Right lobe of liver (tissue), 6 donors: ENCODE data around the gene TUBA1C. TPM values are rescaled to one million over a fixed set of nuclear protein-coding genes. Genes with fewer than 3 reads are reported as not detected.
A peak's percentile ranks its signal among the peaks of the same experiment; 100 is the strongest.

Source experiments
- ATAC-seq, 4 donors: fragments of 200-7000 bp; cut with Tn5 transposase; one replicate each; pipeline ENCODE4 v1.9.1; 2020; ENCODE audit warnings: mild to moderate bottlenecking in 4 of 4, moderate library complexity in 4 of 4
- DNase-seq, 3 donors: peaks; one replicate each; pipeline ENCODE4 v3.0.0-alpha.2; 2020
- H3K27ac ChIP-seq, 3 donors: fragments of 200-600 bp; one replicate each; pipeline ENCODE4 v1.8.0; 2022
- H3K27me3 ChIP-seq, 2 donors: fragments of 200-600 bp; one replicate each; pipeline ENCODE4 v1.8.0; 2022
- H3K36me3 ChIP-seq, 4 donors: fragments of 200-600 bp; sonication (generic) in 1 of 4; one replicate each; pipeline versions ENCODE4 v1.5.1 to v1.8.0; 2017 to 2022; ENCODE audit warnings: control low read depth in 1 of 4
- H3K4me1 ChIP-seq, 4 donors: fragments of 200-600 bp; sonication (generic) in 1 of 4; one replicate each; pipeline versions ENCODE4 v1.5.1 to v1.8.0; 2017 to 2022; ENCODE audit warnings: control low read depth in 1 of 4
- H3K4me3 ChIP-seq, 3 donors: fragments of 200-600 bp; one replicate each; pipeline ENCODE4 v1.8.0; 2022
- H3K9me3 ChIP-seq, 4 donors: fragments of 200-600 bp; sonication (generic) in 1 of 4; one replicate each; pipeline versions ENCODE4 v1.5.1 to v1.8.0; 2017 to 2022; ENCODE audit warnings: control low read depth in 1 of 4
- POLR2A ChIP-seq: fragments of 450-650 bp; IDR thresholded peaks from one replicate; pipeline ENCODE4 v1.6.1; 2017; ENCODE audit warnings: antibody characterized with exemption, mild to moderate bottlenecking
- WGBS: methylation state at CpG from one replicate; pipeline ENCODE4 v1.1.6; 2018; ENCODE audit warnings: low coverage, low lambda C conversion rate; ENCODE audit not compliant: insufficient coverage; ENCODE audit errors: missing lambda C conversion rate; 5-methylcytosine and 5-hydroxymethylcytosine counted together
- intact Hi-C, 2 donors: fragments of 100-400 bp; cut with DNase I; formaldehyde crosslinking; loops; one replicate each; pipeline versions ENCODE4 v1.11.2 to v1.14.1; 2022
- total RNA-seq, 6 experiments: library from RNA; depleted of rRNA in 2 of 6; stranded (reverse); fragments of >200 nt in 2 of 6; fragmentation: NEBNext Ultra II Directional in 3 of 6; extraction: Animal tissue kit (Norgen Biotek cat#: 25700) in 3 of 6; gene quantifications; one replicate each; pipeline versions ENCODE4 v1.1.0 to v1.2.4, GENCODE V29; 2016 to 2023
- TF ChIP-seq, protein P1 (sequence below), 4 donors: fragments of 200-600 bp in 3 of 4; fragments of 450-650 bp in 1 of 4; IDR thresholded peaks; one replicate each; pipeline versions ENCODE4 v1.5.1 to v1.8.0; 2016 to 2022; ENCODE audit warnings: antibody characterized with exemption in 4 of 4, mild to moderate bottlenecking in 2 of 4
- donor health status: DM: no; HTN: yes; CAD: no.
- donor health status: DM: no; HTN: no; CAD: no.
- donor health status: DM: no; HTN: no; CAD: no.
- donor health status: DM: no; HTN: yes; CAD: no.
- donor health status: DM: no; HTN: yes; CAD: no.

Gene TUBA1C
- total RNA-seq, 6 experiments from 2014 or later = 40.6 to 224 (median 68.7) TPM

DNA sequence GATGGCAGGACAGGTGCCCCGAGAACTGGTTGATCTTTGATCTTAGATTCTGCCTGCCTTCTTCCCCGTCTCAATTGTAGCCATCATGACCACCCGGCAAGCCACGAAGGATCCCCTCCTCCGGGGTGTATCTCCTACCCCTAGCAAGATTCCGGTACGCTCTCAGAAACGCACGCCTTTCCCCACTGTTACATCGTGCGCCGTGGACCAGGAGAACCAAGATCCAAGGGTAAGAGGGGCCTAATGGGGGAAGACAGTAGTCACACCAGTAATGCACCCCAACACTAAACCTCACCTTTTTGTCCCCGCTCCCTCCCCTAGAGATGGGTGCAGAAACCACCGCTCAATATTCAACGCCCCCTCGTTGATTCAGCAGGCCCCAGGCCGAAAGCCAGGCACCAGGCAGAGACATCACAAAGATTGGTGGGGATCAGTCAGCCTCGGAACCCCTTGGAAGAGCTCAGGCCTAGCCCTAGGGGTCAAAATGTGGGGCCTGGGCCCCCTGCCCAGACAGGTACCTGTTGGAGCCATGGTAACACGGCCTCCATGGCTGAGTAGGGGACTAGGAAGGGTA lies 58.7 kb downstream of the TUBA1C start:
- WGBS = 19% methylated on average over 6 of the region's 19 CpGs
- no peak overlapping the region for H3K27ac ChIP-seq
- no peak for TF ChIP-seq POLR2A
- TF ChIP-seq, protein P1, sequence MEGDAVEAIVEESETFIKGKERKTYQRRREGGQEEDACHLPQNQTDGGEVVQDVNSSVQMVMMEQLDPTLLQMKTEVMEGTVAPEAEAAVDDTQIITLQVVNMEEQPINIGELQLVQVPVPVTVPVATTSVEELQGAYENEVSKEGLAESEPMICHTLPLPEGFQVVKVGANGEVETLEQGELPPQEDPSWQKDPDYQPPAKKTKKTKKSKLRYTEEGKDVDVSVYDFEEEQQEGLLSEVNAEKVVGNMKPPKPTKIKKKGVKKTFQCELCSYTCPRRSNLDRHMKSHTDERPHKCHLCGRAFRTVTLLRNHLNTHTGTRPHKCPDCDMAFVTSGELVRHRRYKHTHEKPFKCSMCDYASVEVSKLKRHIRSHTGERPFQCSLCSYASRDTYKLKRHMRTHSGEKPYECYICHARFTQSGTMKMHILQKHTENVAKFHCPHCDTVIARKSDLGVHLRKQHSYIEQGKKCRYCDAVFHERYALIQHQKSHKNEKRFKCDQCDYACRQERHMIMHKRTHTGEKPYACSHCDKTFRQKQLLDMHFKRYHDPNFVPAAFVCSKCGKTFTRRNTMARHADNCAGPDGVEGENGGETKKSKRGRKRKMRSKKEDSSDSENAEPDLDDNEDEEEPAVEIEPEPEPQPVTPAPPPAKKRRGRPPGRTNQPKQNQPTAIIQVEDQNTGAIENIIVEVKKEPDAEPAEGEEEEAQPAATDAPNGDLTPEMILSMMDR (IDR thresholded peaks at IDR 0.05) = no peak
- ATAC-seq (no peak), DNase-seq (no peak)
- H3K36me3 ChIP-seq = no peaks in the 10 kb centered on the region
- H3K9me3 ChIP-seq = no peaks in the 10 kb centered on the region
- peak overlapping the region; percentile 62 to 80 (median 70) for H3K4me3 ChIP-seq
- intact Hi-C loops = no loop called here
- no peaks in the 10 kb centered on the region for H3K27me3 ChIP-seq
- peaks cover 0 to 4% (median 0%) of the 10 kb centered on the region in 4 donors for H3K4me1 ChIP-seq

Other genes starting within 250 kb of the TUBA1C start
- gene PRKAG1, start 246.3 kb upstream of the TUBA1C start, total RNA-seq = 10 to 100 TPM; 24.8 to 36.2 (median 30.1) TPM
- 10 to 100 TPM; 28.6 to 35.4 (median 33.3) TPM for gene KMT2D, start 204.3 kb upstream of the TUBA1C start, total RNA-seq
- under 1 TPM in 5 of 6 experiments, not detected in 1; 0.17 to 0.60 (median 0.43) TPM for gene RHEBL1, start 195.1 kb upstream of the TUBA1C start, total RNA-seq
- gene DHH, start 170.3 kb upstream of the TUBA1C start, total RNA-seq = under 1 TPM in 3 of 6 experiments, not detected in 3; 0.04 to 0.13 (median 0.07) TPM
- gene LMBR1L, start 154.2 kb upstream of the TUBA1C start, total RNA-seq = 10 to 100 TPM; 12.2 to 34.5 (median 16.3) TPM
- gene TUBA1B, start 133.7 kb upstream of the TUBA1C start, total RNA-seq = 100 to 1,000 TPM in 5 of 6 experiments, 10 to 100 TPM in 1; 90.3 to 370 (median 174) TPM
- 10 to 100 TPM in 2 of 6 experiments, 1 to 10 TPM in 4; 3.8 to 18.9 (median 5.8) TPM for gene TUBA1A, start 76.0 kb upstream of the TUBA1C start, total RNA-seq
- not detected for gene PRPH, start 30.1 kb downstream of the TUBA1C start, total RNA-seq
- gene TROAP, start 58.2 kb downstream of the TUBA1C start, total RNA-seq = 1 to 10 TPM in 2 of 6 experiments, under 1 TPM in 4; 0.24 to 2.6 (median 0.93) TPM
- gene C1QL4, start 72.1 kb downstream of the TUBA1C start, total RNA-seq = not detected
- gene DNAJC22, start 81.8 kb downstream of the TUBA1C start, total RNA-seq = 10 to 100 TPM; 36.5 to 49.1 (median 43.7) TPM
- gene SPATS2, start 102.4 kb downstream of the TUBA1C start, total RNA-seq = 1 to 10 TPM; 3.2 to 6.1 (median 4.4) TPM